GM19463 (cell line): ENCODE results near the gene ARL6IP1.
"Not testable (repeated sequence)": the region's sequence is repeated elsewhere in the genome, so short reads cannot be mapped to it uniquely, and the experiment has no call there.

ENCODE experiments used
- ATAC-seq: cut with Tn5 transposase; IDR thresholded peaks from one replicate; pipeline ENCODE4 v1.9.1; 2021; ENCODE audit warnings: mild to moderate bottlenecking, moderate library complexity; ENCODE audit not compliant: unreplicated experiment

Gene ARL6IP1

DNA sequence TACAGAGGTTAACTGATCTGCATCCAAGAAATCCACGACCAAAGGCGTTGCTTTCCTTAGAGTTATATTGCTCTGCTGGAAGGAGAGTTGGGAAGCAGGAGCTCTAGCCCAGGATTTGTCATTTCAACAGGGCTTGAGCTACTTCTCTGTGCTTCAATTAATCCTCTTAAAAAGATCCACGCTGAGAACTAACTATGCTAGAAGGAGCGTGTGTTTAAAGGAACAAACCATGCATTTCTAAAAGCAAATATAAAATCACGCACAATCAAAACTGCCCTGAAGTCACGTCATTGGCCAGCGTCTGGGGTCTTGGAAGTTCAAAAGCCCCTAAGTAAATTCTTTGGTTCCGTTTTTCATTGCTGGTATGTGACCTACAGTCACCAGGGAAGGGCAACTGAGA, 1.1 kb downstream of the ARL6IP1 start:
- ATAC-seq: no peak

DNA sequence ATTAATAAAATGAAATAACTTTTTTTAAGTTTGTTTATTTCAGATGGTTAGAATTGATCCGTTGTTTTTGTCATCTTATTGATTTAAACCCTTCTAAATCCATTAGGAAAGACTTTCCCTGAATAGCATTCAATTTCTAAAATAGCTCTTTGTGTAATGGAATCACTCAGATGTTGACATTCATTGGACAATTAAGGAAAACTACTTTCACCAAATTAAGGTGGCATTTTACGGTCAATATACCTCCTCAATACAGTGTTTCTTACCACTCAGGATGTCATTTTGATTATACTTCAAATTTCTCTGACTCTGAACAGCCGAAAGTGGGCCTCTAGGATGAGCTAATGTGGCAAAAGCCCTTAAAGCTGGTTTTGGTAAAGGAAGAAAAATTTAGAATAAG, 1.8 kb downstream of the ARL6IP1 start:
- no peak for ATAC-seq

DNA sequence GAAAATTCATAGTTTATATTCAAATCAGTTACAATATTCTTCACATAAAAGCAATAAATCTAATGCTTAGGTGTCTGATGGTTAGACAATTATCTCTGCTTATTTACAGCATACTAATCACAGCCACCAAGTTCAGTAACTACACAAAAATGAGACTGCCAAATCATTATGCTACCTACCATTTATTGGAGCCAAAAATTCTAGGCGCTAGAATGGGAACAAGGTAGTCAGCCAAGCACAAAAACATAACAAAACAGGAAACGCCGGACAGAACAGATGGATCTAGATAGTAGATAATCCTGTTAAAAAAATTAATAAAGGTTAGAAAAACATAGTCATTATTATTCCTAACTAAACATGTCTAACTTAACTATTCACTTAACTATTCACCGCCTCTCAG, 3.6 kb downstream of the ARL6IP1 start:
- ATAC-seq: no peak

DNA sequence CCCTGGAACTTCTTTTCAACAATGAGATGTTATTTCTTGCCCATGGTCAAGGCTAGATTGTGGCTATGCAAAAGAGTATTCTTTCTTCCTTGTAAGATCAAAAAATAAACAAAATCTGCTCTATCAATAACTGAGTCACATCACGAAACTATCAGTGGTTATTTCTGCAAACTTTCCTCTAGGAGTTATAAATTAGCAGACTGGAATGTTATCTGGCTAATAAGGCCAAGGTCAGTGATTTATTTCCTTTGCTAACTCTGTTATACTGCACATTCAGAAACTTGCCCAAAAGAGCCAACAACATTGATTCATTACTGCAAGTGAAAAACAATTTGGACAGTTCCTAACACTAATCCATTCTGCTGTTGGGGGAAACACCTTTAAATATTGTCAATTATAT, 5.0 kb downstream of the ARL6IP1 start:
- no peak for ATAC-seq

- no peak for ATAC-seq
Observed at GRCh38 chr16:18792836-18793433, 8.4 kb downstream of the ARL6IP1 start.

DNA sequence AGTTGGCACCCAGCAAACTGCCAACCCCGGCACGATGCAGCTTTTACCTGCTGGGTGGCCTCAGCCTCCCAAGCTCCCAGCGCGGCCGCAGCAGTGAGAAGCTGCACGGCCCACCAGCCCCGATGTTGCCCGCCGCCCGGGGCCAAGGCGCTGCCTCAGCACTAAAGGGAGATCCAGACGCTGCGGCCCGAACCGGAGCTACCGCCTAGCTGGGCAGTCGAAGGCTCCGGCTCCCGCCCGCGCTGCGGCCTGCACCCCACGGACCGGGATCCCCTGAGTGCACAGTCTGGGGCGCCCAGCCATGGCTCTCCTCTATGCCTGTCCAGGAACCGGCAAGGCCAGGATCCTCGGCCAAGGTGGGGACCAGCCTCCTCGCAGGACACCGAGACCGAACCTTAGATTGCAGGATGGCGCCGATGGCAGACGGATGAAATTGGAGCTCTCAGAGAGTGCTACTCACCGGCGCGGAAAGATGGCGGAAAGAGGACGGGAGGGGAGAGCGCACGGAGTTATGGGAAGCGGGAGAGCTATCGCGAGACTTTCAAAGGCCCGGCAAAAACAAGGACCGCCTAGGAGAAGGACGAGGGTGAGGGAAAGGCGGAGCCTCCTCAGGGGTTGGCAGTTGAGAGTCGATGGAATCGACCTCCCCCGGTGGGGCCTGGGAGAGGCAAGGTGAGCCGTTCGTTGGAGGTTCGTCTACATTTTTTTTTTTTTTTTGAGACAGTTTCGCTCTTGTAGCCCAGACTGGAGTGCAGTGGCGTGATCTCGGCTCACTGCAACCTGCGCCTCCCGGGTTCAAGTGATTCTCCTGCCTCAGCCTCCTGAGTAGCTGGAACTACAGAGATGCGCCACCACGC, 11.3 kb downstream of the ARL6IP1 start, which contains the start of gene RPS15A:
Gene RPS15A (minus strand): TSS at position 485 of the 857 bp plus-strand sequence. CDS start 1,221 bp downstream, outside the sequence.
- ATAC-seq: peak; percentile 87

- no peak for ATAC-seq
Observed at GRCh38 chr16:18789515-18789849, 11.9 kb downstream of the ARL6IP1 start.

- ATAC-seq: no peak
Observed at GRCh38 chr16:18788828-18789514, 12.4 kb downstream of the ARL6IP1 start.

GRCh38 chr16:18784917-18785623, 16.3 kb downstream of the ARL6IP1 start:
- no peak for ATAC-seq

DNA sequence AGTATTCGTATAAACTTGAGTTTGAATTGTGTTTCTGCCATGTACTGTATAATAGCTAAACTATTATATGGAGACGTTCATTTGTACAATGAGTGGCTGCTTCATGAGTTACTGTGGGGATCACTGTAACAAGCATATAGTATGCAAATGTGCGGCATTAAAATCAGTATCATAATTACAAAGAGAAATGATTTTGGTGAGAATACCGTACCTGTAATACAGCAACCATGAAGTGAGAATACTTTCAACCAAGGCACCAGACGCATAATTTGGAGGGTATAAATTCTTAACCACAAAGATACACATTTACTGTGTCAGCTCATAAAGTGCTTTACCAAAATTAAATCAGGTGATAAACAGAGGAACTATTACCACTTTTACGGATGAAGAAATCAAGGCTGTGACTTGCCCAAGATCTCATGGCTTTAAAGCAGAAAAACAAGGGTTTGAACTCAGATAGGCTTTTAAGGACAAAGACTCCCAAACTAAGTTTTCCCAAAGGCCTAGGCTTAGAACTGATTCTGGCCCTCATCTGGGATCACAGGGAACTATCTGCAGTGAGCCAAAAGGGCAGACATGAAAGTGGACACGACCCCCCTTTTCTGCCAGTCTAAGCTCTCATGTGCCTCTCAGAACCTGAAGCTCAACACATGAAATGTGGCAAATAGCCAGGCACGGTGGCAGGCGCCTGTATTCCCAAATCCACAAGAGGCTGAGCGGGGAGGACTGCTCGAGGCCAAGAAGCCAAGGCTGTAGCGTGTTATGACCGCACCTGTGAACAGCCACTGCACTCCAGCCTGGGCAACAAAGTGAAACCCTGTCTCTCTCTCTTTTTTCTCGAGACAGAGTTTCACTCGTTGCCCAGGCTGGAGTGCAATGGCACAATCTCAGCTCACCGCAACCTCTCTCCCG, 17.7 kb downstream of the ARL6IP1 start:
- ATAC-seq: no peak

DNA sequence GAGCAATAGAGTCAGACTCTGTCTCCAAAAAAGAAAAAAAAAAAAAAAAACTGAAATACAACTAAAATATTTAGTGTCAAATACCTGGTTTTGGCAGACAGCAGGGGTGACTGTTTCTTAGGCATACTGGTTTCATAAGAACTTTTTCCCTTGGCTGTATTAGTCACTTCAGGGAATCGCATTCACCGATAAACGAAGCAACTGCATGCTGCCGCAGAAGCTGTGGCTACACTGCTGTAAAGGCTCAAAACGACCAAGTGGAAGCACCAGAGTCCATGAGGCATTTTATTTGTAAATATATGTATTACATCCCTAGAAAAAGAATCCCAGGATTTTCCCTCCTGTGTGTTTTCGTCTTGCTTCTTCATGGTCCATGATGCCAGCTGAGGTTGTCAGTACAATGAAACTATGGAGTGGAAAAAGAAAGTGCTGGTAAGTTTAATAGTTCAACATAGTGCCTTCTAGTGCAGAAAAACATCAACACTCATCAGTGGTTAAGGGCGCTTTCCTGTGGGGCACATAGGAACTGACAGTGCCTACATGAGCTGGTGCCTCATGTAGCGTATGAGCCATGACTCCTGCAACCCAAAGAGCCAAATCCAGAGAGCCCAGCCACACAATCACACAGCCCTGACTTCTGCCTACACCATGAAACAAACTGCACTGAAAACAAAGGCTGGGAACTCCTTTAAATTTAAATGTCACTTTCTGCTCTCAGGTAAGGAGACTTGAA, 18.5 kb downstream of the ARL6IP1 start:
- ATAC-seq: no peak

DNA sequence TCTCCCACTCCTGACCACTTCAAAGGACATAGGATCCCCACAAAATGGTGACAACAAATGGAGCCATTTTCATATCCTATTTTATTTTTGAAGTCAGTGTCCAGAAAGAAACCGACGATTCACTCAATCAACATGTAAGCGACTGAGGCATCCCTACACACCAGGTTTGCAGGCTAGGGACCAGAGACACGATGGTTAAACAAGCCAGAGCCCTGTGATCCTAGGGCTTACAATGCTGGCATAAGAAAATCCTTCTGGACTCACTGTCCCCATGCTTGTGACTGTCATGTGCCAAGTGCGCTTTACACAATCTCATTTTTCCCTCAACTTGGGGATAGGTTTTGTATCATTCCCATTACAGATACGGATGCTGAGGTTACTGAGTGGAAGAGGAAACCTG, 20.1 kb downstream of the ARL6IP1 start:
- ATAC-seq: not testable (repeated sequence)

GRCh38 chr16:18780460-18781026, 20.8 kb downstream of the ARL6IP1 start:
- ATAC-seq: not testable (repeated sequence)

DNA sequence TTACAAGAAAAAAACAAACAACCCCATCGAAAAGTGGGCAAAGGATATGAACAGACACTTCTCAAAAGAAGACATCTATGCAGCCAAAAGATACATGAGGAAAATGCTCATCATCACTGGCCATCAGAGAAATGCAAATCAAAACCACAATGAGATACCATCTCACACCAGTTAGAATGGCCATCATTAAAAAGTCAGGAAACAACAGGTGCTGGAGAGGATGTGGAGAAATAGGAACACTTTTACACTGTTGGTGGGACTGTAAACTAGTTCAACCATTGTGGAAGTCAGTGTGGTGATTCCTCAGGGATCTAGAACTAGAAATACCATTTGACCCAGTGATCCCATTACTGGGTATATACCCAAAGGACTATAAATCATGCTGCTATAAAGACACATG, 23.7 kb downstream of the ARL6IP1 start:
- ATAC-seq: not testable (repeated sequence)

DNA sequence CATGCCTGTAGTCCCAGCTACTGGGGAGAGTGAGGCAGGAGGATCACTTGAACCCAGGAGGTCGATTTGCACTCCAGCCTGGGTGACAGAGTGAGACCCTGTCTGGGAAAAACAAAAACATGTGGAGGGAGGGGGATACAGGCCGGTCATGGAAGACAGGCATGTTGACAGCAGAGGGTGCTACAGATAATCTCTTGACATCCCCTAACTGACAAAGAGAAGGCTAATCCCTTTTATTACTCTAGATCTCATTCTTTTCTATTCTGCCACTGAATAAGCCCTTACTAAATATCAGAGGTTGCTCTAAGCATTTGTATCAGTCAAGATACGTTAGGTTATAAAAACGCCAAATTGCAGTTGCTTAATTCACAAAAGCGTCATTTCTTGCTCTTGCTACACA, 25.0 kb downstream of the ARL6IP1 start:
- ATAC-seq: not testable (repeated sequence)

DNA sequence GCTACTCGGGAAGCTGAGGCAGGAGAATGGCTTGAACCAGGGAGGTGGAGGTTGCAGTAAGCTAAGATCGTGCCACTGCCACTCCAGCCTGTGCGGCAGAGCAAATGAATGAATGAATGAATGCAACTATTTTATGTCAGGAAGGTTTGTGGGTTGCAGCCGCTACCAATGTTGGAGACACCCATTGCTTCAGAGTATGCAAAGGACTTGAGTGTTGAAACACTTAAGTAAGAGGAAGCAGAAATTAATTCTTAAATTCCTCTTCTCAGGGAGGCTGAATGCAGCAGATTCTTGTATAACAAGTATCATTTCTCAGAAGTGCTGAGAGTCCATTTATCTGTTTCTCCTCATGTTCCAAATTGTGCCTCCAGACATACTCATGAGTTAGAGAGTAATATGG, 26.7 kb downstream of the ARL6IP1 start:
- not testable (repeated sequence) for ATAC-seq

DNA sequence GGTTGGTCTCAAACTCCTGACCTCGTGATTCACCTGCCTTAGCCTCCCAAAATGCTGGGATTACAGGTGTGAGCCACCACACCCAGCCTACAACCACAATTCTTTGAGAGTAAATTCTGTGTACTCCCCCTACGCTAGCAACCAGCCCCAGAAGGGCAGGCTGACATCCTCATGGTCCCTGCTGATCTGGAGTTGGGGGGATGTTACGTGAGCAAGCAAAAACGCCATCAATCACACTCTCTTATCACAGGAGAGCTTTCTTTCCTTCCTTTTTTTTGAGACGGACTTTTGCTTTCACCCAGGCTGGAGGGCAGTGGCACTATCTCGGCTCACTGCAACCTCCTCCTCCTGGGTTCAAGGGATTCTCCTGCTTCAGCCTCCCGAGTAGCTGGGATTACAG, 29.2 kb downstream of the ARL6IP1 start:
- ATAC-seq: not testable (repeated sequence)

DNA sequence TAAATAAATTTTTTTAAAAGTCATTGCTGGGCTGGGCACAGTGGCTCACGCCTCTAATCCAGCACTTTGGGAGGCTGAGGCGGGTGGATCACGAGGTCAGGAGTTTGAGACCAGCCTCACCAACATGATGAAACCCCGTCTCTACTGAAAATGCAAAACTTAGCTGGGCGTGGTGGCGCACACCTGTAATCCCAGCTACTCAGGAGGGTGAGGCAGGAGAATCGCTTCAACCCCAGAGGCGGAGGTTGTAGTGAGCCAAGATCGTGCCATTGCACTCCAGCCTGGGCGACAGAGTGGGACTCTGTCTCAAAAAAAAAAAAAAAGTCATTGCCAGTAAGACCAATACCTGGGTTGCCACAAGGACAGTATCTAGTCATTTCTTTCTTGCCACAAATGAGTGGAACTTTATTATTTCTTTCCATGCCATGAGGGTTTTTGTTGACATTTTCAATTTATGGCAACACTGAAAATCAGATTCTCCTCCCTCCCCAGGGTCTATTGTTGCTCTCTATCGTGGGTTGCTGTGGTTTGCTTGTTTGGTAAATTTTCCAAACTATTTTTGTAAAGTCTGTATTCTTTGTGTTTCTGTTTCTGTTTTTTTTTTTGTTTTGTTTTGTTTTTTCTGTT, 30.9 kb downstream of the ARL6IP1 start:
- not testable (repeated sequence) for ATAC-seq

DNA sequence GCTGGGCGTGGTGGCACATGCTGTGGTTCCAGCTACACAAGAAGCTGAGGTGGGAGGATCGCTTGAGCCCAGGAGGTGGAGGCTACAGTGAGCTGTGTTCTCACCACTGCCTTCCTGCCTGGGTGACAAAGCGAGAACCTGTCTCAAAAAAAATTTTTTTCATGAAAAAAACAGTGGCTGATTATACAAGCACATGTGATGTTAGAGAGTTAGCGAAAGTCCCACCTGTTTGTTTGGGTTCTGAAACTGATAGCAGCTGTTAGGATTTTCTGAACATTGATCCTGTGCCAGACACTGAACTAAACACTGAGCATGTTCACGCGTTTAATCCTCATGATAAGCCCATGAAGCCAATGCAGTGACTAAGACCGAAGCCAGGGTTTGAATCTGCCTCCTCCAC, 34.1 kb downstream of the ARL6IP1 start:
- ATAC-seq: not testable (repeated sequence)
